Measurements from ENCODE around the gene NMBR.
A peak's percentile ranks its signal among the peaks of the same experiment; 100 is the strongest.
"Not testable (repeated sequence)": the region's sequence is repeated elsewhere in the genome, so short reads cannot be mapped to it uniquely, and the experiment has no call there.

Gene NMBR

DNA sequence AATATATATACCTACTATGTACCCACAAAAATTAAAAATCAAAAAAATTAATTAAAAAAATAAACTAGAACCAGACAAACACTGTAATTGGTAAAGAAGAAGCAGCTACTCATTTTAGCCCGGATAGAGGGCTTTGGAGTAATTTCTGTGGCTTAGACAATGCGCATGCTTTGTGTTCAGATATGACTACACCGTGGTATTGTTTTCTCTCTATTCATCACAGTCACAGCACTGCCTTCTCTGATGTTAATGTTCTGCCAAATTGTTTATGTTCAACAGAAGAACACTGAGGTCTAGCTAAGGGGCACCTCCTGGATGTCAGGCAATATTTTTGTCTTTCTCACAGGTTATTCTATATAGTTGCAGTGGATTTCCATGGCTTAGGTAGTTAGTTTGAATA lies 91.7 kb downstream of the NMBR start:
- no peak for DNase-seq

DNA sequence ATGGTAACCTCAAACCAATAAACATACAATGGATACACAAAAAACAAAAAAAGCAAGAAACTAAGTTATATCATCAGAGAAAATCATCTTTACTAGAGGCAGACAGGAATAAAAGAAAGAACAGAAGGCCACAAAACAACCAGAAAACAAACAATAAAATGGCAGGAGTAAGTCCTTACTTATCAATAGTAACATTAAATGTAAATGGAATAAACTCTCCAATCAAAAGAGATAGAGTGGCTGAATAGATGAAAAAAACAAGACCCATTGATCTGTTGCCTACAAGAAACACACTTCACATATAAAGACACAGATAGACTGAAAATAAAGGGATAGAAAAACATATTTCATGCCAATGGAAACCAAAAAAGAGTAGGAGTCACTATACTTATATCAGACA lies 95.5 kb downstream of the NMBR start:
- no peak for DNase-seq

DNA sequence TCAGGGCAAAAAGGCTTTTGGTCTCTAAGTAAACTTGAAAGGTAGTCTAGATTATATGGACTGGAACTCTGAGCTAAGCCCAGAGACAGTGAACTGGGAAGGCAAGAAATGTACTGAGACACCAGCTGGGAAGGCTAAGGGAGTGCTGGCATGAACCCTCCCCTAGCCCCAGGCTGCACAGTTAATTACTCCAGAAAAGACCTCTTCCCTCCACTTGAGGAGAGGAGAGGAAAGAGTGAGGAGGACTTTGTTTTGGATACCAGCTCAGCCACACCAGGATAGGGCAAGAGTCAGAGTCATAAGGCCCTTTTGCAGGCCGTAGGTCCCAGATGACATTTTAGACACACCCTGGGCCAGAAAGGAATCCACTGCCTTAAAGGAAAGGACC lies 98.3 kb downstream of the NMBR start:
- DNase-seq, result no peak

DNA sequence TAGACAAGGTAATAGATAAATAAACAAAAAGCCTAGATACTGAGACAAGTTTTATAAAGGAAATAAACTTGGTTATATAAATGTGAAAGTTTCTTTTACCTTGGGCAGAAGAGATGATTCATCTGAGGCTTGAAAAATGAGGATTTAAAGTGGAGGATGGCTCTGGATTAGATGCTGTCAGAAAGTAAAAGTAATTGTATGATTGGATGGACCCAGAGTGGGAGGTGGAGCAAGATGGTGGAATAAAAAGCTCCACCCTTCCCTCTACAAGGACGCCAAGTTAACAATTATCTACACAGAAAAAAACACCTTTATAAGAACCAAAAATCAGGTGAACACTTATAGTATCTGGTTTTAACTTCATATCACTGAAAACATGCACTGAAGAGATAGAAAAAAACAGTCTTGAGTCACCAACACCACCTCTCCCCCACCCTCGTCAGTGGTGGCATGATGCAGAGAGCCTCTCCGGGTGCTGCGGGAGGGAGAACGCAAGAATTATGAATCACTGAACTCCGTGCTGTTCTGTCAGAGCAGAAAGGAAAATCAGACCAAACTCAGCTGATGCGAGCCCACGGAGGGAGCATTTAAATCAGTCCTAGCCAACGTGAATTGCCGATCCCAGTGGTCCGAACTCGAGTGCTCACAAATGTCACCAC lies 98.9 kb downstream of the NMBR start:
- no peak for DNase-seq

DNA sequence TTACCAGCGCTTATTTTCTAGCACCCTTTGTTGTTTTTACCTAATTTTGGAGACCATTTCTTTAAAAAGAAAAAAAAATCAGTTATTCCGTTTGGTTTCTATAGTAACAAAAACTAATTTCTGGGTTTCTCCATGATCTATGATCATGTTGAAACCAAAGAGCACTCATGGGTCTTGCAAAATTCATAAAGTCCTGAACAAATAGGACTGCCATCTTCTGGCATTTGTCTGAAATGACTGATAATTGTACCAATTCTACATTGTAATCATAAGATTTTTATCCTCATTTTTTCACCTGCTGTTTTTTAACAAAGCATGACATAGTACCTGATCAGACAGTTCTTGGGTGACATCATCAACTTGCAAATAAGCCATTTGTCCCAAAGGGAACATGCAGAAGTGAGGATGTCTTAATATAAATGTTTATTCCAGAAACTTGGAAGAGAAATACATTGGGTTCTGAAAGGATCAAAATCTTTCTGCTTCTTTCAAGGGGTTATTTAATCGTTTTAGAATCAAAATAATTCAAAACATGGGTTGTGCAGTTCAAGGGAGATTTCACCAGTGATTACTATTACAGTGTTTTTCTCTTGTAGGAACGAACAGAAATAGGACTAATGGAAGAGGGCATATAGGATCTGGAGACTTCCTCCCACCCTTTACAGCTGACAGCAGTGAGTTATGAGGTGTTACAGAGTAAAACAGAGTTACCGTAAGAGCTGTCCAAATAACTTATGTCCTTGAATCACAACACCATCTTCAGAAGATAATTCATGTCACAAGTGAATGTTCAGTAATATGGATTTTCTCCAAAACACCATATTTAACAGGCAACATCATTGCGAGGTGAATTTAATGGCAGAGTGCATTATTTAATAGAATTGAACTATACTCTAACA lies 101.3 kb downstream of the NMBR start:
- peak; percentile 38 for DNase-seq

DNA sequence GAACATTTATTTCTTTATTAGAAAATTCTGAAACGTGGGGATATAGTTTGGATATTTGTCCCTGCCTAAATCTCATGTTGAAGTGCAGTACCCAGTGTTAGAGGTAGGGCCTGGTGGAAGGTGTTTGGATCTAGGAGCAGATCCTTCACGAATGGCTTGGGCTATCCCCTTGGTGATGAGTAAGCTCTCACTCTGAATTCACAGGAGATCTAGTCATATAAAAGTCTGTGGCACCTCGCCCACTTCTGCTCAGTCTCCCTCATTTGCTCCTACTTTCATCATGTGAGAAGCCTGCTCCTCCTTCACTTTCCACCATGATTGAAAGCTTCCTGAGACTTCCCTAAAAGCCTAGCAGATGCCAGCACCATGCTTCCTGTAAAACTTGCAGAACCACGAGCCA lies 111.0 kb downstream of the NMBR start:
- no peak for DNase-seq

DNA sequence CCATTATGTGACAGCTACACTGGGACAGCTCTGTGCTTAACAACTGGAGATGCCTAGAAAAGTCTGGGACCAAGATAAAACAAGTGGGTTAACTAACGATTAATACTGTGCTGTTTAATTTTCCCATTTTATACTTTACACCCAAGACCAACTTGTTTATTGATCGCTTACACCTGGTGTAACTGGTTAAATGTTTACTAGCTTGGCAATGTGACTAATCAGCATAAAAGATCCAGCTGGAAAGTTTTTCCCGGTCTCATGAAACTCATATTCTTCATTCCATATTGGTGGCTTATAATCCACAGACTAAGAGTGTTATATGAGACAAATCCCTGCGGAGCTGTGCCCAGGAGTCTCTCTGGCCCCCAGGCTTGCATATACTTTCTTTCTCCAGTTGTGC lies 115.9 kb downstream of the NMBR start:
- no peak for DNase-seq

DNA sequence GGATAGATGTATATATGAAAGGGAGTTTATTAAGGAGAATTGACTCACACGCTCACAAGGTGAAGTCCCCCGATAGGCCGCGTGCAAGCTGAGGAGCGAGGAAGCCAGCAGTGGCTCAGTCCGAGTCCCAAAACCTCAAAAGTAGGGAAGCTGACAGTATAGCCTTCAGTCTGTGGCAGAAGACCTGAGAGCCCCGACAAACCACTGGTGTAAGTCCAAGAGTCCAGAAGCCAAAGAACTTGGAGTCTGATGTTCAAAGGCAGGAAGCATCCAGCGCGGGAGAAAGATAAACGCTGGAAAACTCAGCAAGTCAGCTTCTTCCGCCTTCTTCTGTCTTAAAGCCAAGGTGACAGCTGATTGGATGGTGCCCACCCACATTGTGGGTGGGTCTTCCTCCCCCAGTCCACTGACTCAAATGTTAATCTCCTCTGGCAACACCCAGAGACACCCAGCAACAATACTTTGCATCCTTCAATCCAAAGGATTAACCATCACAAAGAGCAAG lies 116.8 kb downstream of the NMBR start:
- DNase-seq, result peak; percentile 53

DNA sequence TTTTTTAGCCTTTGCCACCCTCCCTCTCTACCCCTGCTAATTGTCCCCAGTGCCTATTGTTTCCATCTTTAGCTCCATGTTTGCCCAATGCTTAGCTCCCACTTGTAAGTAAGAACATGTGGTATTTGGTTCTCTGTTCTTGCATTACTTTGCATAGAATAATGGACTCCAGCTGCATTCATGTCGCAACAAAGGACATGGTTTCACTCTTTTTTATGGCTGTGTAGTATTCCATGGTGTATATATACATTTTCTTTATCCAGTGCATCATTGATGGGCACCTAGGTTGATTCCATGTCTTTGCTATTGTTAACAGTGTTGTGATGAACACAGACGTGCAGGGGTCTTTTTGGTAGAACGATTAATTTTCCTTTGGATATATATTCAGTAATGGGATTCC lies 118.4 kb downstream of the NMBR start:
- DNase-seq, result no peak

DNA sequence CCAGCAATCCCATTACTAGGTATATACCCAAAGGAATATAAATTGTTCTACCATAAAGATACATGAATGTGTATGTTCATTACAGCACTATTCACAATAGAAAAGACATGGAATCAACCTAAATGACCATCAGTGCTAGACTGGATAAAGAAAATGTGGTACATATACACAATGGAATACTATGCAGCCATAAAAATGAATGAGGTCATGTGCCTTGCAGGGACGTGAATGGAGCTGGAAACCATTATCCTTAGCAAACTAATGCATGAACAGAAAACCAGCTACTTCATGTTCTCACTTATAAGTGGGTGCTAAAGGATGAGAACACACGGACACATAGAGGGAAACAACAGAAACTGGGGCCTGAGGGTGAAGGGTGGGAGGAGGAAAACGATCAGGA lies 119.1 kb downstream of the NMBR start:
- DNase-seq, result not testable (repeated sequence)

DNA sequence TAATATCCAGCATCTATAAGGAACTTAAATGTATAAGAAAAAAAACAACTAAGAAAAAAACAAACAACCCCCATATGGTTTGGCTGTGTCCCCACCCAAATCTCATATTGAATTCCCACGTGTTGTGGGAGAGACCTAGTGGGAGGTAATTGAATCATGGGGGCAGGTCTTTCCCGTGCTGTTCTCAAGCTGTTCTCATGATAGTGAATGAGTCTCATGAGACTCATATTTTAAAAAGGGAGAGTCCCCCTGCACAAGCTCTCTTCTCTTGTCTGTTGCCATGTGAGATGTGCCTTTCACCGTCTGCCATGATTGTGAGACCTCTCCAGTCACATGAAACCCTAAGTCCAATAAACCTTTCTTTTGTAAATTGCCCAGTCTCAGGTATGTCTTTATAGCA lies 119.8 kb downstream of the NMBR start:
- no peak for DNase-seq

DNA sequence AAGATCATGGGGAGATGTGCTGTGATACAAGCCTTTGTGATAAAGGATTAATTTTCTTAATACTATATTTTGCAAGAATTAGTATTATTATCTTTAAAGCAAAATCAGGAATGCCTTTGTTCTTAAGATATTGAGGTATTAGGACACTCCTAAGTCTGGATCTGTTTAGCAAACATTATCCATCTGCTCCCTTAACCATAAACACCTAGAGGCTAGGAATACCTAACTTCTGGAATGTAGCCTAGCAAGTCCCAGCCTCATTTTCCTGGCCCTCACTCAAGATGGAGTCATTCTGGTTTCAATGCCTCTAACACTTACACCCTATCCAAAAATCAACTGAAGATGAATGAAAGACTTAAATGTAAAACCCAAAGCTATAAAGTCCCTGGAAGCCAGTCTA lies 120.5 kb downstream of the NMBR start:
- no peak for DNase-seq

Measured in fibroblast of skin of back (primary cell).